ENCODE measurements around the gene SLC8A3.

SLC8A3 gene

DNA sequence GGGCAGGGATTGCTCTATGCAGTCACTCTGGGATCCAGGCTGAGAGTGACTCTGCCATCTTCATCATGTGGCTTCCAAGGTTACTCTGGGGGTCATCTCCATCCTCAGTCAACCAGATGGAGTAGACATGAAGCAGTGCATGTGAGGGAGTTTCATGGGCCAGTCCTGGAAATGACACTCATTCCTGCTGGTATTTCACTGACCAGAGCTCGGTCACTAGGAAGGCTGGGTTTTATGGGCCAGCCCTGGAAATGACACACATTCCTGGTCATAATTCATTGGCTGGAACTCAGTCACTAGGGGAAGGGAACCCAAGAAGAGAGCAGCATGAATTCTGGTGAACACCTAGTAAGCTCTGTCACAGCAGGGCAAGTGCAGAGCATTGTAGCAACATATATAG, 164.9 kb downstream of the SLC8A3 start:
- no peak for DNase-seq (ENCODE audit: low read depth in 2 of 2)

DNA sequence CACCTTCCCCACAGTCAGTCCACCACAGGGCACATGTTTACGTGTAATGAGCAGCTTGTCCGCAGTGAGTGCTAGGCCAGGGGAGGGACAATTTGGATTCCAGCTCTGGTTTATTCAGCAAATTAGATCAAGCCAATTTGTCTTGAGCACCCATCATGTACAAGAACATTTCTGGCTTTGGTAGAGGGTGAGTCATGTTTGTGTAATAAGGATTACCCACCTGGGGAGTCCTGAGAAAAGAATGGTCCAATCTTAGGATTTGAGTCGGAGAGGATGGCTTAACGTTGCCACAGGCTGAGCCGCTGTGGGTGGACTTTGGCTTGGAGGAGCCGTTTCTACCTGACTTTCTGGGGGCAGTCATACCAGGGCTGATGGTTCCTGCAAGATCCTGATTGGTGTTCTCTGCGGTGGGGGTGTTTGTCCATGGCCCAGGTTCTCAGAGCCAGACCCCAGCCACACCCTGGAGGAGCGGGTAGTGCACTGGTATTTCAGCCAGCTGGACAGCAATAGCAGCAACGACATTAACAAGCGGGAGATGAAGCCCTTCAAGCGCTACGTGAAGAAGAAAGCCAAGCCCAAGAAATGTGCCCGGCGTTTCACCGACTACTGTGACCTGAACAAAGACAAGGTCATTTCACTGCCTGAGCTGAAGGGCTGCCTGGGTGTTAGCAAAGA, 165.8 kb downstream of the SLC8A3 start:
- DNase-seq (ENCODE audit: low read depth in 2 of 2) = no peak

DNA sequence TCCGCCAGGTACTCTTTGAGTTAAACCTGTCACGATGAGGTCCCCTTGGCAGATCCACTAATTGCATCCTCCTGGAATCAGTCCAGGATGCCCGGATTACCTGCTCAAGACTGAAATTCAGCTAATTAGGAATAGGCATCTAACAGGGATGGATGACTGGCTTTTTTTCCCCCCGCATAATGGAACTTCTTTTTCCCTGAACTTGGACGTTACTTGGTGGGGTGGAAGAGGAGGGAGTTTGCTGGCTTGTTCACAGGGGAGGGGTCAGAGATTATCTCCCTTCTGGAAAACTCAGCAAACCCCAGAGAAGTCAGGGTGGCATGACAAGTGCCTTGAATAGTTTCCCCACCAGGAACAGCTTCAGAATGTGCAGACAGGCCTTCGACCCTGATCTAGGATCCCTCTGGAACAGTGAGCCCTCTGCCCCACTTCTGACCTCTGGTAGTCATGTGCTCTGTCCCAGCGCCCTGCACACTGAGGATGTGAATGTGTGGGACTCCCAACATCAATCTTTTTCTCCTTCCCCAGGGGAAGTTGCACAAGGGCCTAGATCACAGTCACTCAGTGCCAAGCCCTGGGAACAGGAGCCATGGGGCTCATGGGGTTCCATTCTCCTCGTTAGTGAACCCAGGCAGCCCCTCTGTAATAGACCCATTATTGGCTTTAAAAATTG, 167.1 kb downstream of the SLC8A3 start:
- DNase-seq (ENCODE audit: low read depth in 2 of 2) = no peak

DNA sequence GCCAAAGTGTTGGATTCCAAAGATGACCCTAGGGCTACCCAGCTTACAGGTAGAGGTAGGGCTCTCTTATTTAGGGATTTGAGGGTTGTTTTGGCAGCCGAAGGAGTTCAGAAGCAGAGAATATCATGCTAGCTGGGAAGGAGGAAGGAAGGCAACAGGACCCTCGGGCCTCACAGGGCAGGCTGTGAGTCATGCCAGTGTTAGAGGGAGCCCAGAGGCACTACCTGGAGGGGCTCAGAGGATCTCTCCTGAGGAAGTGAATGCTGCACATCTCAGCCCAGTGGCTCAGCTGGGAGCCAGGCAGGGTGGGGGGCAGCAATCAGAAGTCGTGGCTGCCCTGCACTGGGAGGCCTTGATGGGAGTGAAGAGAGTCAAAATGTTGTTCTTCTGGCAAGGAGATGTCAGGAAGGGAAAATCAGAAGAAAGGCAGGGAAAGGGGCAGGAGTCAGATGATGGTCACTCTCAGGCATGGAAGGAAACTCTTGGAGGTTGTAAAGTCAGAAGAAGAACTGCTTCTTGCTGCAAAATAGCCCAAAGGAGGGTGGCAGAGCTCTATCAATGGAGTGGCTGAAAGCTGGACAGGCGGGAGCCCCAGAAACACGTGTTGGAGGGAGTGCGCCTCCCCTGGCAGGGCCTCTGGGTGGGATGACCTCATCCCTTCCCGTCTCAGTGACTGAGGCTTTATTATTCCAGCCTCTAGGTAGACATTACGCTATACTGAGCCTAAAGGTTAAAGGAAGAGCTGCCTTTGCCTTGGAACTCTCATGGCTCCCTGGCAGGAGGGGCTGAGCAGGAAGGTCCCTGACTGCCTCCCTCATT, 168.2 kb downstream of the SLC8A3 start:
- DNase-seq (ENCODE audit: low read depth in 2 of 2) = no peak

DNA sequence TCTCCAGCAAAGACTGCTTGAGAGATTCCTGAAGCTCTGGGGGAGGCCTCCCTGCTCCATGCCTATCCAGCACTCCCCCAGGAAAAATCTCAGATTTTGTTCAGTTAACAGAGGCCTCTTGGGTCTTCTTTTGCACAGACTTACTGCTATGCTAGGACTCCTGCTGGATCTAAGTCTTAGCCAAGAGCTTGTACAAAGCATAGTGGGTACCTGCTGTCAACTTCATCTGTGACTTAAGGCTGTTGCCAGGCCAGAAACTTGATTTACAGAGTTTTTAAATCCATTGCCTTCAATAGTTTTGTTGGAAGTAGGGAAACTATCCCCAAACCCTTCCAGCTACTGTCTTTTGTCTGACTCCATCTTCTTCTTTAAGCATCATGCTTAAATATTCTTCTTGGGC, 169.1 kb downstream of the SLC8A3 start:
- no peak for DNase-seq (ENCODE audit: low read depth in 2 of 2)

DNA sequence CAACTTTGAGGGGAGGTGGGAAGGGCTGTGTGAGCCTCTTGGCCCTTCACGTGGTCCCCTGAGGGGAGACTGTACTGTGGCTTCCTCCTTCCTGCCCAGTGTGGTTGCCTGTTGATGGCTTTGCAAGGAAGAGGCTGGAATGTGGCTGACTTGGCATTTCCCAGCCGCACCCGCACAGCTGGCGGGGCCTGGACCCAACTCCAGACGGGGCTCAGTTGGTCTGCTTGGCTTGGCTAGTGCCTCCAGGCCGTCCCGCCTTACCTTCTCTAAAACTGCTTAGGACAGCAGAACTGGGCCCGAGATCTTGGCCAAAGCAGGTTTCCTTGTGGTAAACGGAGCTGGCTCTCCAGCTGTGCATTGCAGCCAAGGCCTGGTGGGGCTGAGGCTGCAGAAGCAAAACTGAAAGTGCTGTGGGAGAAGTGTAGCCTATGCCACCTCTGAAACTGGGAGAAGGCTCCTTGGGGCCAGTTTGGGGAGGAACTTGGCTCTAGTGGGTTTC, 170.0 kb downstream of the SLC8A3 start:
- DNase-seq (ENCODE audit: low read depth in 2 of 2) = no peak

DNA sequence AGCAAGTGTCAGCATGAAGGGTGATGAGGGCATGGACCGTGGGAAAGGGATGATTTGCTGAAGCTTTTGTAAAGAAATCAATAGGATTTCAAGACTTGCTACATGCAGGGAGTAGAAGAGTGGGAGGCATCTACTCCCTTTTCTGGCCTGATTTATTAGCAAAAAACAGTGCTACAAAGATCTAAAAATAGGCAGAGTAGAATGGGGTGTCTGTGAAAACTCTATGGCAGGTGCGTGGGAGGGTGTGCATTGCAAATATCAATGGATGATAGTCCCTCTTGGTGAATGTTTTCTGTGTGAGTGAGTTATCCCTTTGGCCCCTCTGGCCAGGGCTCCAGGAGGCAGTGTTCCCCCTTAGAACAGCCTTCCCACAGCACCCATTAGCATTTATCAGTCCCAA, 170.5 kb downstream of the SLC8A3 start:
- DNase-seq (ENCODE audit: low read depth in 2 of 2) = no peak

DNA sequence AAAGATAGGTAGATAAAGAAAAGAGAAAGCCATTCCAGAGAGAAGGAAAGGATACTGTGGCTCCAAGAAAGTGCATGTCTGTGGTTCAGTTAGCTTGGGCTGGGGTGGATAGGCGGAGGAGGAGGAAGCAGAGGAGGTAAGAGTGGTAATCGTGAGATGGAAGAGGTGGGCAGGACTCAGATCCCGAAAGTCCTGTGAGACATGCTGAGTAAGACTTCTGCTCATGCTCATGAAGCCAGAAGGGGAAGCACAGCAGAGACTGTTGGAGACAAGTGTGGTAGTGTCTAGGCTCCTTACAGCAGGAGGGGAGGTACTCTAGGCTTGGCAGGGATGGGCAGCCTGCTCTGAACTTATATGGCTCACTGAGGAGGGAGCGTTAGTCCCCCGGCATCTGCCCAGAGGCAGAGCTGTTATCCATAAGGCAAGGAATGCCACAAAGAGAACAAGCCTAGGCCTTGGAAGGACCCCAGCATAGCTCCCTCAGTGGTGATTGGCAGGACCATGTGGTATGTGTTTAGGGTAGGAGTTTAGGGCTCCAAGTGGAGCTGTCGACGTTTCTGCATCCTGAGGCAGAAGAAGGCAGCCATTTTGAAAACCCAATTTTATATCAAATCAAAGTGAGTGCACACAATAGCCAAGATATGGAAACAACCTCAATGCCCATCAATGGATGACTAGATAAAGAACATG, 174.2 kb downstream of the SLC8A3 start:
- no peak for DNase-seq (ENCODE audit: low read depth in 2 of 2)

DNA sequence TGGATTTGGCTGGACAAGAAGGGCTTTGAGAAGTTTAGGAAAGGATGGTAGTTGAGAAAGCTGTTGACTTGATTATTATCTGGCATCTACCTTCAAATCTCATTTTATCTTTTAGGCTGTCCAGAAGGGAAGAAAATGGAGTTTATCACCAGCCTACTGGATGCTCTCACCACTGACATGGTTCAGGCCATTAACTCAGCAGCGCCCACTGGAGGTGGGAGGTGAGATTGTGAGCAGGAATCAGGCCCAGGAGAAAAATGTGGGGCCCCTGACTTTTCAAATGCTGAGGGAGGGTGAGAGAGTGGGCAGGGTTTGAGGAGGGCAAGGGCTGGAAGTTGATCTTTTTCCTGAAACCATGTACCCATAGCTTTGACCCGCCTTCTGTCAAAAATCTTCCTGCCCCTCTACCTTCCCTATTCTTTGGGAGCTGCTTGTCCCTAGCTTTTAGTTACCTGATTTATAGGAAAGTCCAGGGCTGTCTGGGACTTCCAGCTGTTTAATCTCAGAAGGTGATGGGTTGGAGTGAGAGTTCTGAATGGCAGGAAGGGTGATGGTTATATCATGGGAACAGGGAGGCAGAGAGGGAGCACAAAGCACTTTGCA, 175.4 kb downstream of the SLC8A3 start:
- DNase-seq (ENCODE audit: low read depth in 2 of 2) = no peak

DNA sequence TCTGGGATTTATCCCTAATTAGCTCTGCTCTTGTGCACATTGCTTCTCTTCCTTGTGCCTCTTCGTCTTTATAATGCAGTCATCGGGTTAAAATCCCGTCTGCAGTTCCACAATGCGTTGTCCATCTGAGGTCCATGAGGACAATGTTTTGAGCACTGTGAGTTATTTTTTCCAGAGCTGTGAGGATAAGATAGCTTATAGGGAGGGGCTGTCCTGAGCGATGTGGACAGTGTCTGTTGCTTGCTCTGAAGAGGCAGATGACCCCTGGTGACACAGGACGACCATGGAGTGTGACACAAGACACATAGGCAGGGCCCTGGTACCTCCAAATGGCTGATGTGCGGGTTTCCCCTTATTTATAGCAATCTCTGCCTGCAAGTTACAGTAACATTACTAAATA, 177.0 kb downstream of the SLC8A3 start:
- DNase-seq (ENCODE audit: low read depth in 2 of 2) = no peak

DNA sequence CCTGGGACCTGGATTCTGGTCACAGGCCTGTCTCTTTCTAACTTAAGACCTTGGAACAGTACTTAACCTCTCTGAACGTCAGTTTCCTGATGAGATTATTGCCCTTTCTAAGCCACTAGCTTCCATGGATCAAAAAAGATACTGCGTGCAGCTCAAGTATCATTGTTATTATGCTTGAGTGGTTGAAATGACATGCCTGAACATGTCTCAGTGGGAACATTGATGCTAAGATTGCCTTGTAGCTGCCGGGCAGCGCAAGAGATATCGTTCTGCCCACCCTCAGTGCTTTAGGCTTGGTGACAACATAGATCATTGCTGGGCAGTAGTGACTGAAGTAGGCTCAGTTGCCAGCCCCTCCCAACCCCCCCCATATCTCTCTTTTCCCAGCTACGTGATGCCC, 177.7 kb downstream of the SLC8A3 start:
- no peak for DNase-seq (ENCODE audit: low read depth in 2 of 2)

DNA sequence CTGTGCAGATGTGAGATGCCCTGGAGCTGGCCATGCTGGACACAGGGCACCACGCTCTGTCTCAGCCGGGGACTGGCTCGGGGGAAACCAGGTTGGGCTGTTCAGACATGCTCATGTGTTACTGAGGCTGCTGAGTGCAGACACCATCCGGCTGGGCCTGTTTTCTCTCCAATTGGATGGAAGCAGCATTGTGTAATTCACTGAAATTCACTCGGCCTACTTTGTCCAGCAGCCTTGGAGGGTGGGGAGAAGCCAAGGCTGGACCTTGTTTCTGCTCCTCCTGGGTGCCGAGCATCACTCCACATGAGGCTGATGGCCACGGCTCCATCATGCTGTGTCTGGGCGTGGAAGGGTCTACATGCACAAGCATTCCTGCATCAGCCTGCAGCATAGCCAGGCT, 178.8 kb downstream of the SLC8A3 start:
- DNase-seq (ENCODE audit: low read depth in 2 of 2) = no peak

DNA sequence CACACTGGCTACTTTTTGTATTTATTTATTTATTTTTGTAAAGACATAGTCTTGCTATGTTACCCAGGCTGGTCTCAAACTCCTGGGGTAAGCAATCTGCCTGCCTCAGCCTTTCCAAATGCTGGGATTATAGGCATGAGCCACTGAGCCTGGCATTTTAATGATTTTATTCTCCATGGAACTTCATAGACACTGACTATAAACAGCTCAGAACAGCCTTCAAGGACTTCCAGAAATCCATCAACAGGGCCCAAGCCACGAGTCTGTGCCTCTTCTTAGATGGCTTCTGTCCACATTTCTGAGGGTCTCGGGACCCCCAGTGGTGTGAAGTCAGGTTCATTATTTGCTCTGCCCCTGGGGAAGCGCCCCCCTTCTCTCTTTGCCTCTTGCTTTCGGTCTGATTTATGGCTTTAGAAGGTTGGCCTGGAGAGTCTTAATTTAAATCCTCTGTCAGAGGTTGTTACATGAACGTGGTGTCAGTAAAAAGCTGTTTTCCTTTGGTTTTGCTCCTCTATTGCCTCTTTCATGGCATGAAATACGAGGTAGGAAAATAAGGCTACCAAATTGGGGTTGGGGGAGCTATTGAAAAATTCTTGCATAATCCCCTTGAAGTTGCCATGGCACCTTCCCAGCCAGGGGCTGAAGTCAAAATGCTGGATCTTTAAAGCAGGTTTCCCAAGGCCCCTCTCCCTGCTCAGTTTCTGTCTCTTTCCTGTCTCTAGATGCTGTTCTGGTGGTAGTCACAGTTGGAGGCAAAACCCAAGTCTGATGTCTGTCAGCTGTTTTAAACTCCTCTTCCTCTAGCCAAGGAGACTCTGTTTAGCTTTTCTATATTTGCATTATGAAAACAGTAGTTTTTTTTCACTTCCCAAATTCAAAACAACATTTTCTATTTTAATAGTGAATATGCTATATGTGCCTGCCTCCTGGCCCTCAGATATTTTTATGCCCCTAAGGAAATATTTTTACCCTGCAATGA, 180.2 kb downstream of the SLC8A3 start:
- DNase-seq (ENCODE audit: low read depth in 2 of 2) = no peak

DNA sequence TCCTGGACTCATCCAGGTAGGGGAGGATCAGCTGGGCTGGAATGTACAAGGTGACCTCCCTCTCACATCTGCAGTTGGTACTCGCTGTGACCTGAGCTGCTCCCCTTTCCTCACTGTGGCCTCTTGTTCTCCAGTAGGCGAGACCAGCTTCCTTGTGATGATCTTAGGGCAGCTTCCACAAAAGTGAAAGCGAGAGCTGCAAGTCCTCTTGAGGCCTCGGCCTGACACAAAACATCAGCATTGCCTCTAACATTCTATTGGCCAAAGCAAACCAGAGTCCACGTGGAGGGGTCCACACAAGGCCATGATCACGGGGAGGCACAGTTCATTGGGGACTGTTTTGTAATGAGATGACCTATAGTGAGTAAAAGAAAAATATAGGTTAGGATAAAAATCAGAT, 182.1 kb downstream of the SLC8A3 start:
- DNase-seq (ENCODE audit: low read depth in 2 of 2) = no peak

DNA sequence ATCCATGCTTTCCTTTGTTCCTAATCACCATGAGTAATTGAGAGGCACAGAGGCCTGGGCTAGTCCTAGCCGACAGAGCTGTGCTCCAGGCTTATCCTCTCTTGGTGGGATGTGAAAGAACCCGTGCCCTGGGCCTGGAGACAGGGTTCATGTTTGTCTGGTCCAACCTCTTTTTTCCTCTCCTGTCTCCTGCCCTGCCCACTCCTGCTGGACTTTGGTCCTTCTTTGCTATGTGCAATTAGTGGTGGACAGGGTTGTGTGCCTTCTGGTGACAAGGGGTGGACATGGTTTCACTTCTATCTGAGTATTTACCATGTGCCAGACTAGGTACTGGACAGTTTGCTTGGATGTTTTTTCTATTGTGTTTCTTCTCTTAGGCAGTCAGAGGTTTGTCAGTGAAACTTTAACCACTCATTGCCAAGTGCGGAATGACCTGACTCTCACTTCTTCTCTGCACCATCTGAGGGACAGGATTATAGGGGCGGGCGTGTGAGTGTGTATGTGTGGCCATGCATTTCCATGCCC, 183.4 kb downstream of the SLC8A3 start:
- DNase-seq (ENCODE audit: low read depth in 2 of 2) = no peak

DNA sequence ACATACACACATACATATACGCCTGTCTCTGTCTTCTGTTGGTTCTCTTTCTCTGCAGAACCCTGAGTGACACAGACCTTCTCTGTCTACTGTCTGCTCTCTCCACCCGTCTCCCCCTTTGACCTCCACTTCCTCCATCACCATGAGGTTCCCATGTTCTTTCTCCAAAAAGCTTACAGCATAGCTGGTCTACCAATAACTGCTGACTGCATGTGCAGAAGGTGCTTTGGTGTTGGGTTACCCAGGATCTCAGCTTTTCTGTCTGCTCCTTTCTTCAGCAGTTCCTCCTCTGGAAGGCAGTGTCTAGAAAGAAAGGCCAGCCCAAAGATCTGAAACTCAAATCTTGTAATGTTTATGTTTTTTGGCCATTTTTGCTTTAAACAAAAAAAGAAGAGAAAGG, 184.0 kb downstream of the SLC8A3 start:
- DNase-seq (ENCODE audit: low read depth in 2 of 2) = no peak

DNA sequence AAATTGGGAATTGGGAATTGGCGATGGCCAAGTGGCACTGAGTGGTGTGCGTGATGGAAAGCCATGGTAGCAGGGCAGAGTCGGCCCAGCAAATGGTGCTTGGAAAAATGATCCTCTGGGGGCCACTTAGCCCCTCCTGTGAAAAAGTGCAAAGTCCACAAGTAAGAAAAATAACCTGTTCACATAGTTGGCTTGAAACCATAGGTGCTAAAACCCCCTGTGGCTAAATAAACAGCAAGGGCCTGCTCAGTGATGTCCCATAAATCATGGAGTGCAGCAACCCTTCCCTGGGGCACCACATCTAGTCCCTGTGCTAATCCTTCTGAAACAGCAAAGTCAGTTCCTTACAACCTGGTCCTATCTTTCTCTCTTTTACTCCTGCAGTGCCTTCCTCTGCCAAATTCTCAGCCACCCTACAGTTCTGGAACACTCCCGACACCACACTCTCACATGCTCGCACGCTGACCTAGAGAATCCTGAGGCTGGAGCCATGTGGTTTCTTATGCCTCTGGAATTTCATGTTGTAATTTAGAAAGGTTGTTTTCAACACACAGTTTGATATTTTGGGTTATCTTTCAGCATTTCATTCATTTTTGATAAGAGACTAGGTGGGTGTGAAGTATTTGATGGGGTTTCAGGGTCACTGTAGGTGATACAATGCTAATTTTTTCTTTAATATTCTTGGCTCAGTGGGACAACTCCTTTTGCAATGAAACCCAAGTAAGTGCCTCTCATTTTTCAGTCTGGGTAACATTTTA, 186.0 kb downstream of the SLC8A3 start:
- no peak for DNase-seq (ENCODE audit: low read depth in 2 of 2)

DNA sequence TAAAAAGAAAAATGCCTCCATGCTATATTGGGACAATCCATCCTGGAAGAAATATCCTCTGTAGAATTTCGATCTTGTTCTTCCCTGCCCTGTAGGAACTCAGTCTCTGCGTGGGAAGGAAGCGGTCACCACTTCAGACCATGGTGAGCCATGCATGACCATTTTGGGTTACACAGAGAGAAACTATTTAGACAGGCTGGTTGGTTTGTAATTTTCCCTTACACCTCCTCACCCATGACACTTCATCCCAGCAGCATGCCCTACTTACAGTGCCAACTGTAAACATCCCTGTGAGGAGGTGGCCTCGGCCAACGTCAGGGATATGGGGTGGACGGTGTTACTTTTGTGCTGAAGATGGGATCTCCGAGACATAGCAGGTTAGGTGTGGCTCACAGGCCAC, 188.2 kb downstream of the SLC8A3 start:
- DNase-seq (ENCODE audit: low read depth in 2 of 2) = no peak

DNA sequence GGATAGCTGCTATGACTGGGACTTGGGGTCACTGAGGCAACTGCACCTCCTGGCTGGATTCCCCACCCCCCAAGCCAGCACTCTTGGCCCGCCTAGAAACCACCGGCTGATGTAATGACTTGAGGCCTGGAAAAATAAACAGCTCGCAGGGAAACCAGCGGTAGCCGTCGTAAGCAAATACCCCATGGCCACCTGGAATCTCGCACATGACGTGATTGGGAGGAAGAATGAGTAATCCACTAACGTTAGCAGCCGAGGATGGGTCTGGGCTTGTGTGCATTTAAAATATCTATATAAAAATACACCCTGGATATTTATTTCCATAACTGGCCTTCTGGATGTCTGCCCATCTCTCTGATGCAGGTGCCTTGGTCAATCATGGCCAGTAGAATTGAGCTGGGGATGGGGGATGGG, 189.5 kb downstream of the SLC8A3 start:
- no peak for DNase-seq (ENCODE audit: low read depth in 2 of 2)

DNA sequence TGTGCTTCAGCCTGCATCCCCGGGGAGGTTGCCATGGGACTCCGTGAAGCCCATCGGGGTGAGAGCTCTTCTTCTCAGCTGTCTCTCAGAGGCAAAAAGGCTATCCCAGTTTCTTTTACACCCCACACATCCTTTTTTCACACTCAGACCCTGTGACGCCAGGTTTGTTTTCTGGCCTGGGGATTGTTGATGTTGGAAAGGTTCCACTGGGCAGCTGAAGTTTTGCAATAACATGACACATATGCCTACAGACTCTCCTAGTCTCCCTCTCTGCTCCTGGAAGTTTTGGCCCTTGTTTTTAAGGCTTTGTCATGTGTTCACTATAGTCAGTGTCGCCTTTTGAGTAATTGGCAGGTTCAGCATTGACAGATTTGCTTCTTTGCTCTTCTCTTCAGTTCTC, 190.9 kb downstream of the SLC8A3 start:
- DNase-seq (ENCODE audit: low read depth in 2 of 2) = no peak

Measured in stimulated activated CD8-positive, alpha-beta memory T cell treated with anti-CD3 and anti-CD28 coated beads, Interleukin-15, amount 100 ng/mL, for 4 hours (primary cell).